PFSK-1 (cell line): ENCODE measurements around the gene AIRE.

Experiments
- FOXP2 ChIP-seq: optimal IDR thresholded peaks from 2 replicates; pipeline ENCODE3; 2011; ENCODE audit warnings: borderline replicate concordance, control low read depth, inconsistent platforms; ENCODE audit not compliant: insufficient read depth; ENCODE audit errors: extremely low read length, extremely low read depth
- POLR2AphosphoS5 ChIP-seq: IDR thresholded peaks from 2 replicates; pipeline ENCODE4 v1.6.1; 2012; ENCODE audit warnings: low read depth, mild to moderate bottlenecking, control low read depth, low read length, moderate library complexity
- REST ChIP-seq, 2 experiments: IDR thresholded peaks; 2 replicates each; pipeline versions ENCODE4 v1.6.1 to v1.8.0; 2011 to 2012; ENCODE audit warnings: low read depth in 2 of 2, low read length in 2 of 2, control low read depth in 1 of 2, inconsistent platforms in 1 of 2, mild to moderate bottlenecking in 1 of 2, moderate library complexity in 1 of 2; ENCODE audit not compliant: insufficient read depth in 1 of 2
- SIN3A ChIP-seq: IDR thresholded peaks from 2 replicates; pipeline ENCODE4 v1.6.1; 2012; ENCODE audit warnings: mild to moderate bottlenecking, low read length, moderate library complexity, borderline replicate concordance; ENCODE audit not compliant: insufficient read depth
- TAF1 ChIP-seq: IDR thresholded peaks from 2 replicates; pipeline ENCODE4 v1.6.1; 2012; ENCODE audit warnings: low read length, control low read depth, borderline replicate concordance; ENCODE audit not compliant: insufficient read depth

The AIRE gene

DNA sequence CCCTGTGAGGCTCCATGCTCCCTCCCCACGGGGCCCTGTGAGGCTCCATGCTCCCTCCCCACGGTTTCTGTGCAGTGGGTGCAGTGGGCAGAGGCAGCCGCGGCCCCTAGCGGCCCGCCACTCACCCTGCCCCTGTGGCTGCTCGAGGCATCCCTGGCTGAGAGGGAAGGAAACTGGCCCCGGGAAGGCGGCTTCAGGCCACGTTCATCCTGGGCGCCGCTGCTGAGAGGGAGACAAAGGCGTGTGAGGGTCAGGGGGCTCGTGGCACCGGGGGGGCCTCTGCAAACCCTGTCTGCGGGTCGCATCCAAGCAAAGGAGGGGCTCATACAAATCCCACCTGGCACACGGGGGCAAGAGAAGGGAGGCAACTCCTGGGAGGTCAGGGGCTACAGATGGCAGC lies 45.0 kb downstream of the AIRE start:
- TF ChIP-seq TAF1 (no peak), SIN3A (no peak), REST (IDR thresholded peaks at IDR 0.05; ENCODE audit: insufficient read depth in 1 of 2, low read depth in 2 of 2, low read length in 2 of 2) (no peak), POLR2AphosphoS5 (no peak), FOXP2 (no peak)

GRCh38 chr21:44331209-44331608 lies 45.5 kb downstream of the AIRE start:
- TF ChIP-seq FOXP2 (no peak), REST (IDR thresholded peaks at IDR 0.05; ENCODE audit: insufficient read depth in 1 of 2, low read depth in 2 of 2, low read length in 2 of 2) (no peak), POLR2AphosphoS5 (no peak), TAF1 (no peak), SIN3A (no peak)

DNA sequence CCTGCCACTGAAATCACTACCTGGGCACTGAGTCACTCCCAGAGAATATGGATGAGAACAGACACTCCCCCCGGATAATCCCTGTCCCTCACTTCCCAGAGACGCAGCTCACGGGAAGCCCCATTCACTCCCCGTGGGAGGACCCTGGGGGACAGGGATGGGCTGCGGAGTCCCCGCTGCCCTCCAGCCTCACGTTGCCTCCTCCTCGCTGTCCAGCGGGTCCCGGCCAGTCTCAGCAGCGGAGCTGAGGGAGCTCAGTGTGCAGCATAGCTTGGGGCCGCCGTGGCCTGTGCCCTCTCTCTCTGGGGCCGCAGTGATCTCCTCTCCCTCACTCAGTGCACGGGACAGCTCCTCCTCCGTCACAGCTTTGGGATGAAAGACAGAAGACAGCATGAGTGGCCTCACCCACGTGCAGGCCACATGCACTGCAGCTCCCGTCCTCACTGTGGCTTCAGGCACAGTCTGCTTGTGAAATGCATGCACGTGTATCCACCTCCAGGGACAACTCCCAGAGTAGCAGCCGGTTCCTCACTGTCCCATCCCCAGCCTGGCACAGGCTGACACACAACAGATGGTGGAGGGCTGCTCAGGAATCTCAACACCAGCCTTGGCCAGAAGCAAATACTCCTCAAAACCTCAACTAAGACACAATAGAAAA lies 46.1 kb downstream of the AIRE start:
- TF ChIP-seq FOXP2 (no peak), SIN3A (no peak), REST (IDR thresholded peaks at IDR 0.05; ENCODE audit: insufficient read depth in 1 of 2, low read depth in 2 of 2, low read length in 2 of 2) (no peak), TAF1 (no peak), POLR2AphosphoS5 (no peak)

GRCh38 chr21:44332383-44332782 lies 46.7 kb downstream of the AIRE start:
- TF ChIP-seq REST (IDR thresholded peaks at IDR 0.05; ENCODE audit: insufficient read depth in 1 of 2, low read depth in 2 of 2, low read length in 2 of 2) (no peak), FOXP2 (no peak), SIN3A (no peak), POLR2AphosphoS5 (no peak), TAF1 (no peak)

DNA sequence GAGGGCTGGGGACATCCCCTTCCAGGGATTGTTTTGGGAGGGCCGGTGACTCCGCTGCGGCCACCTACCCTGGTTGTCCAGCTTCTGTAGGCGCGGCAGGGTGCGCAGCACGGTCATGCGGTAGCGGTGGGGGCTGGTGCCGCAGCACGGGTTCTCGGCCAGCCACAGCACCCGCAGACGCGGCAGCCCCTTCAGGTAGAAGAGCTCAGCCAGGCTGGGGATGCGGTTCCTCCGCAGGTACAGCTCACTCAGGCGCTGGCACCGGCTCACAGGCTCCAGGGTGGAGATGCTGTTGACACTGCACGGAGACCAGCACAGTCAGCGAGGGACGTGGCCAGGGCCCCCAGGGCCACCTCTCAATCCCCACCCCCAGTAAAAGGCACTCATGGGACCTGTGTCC lies 47.3 kb downstream of the AIRE start:
- TF ChIP-seq SIN3A (no peak), TAF1 (no peak), REST (IDR thresholded peaks at IDR 0.05; ENCODE audit: insufficient read depth in 1 of 2, low read depth in 2 of 2, low read length in 2 of 2) (no peak), FOXP2 (no peak), POLR2AphosphoS5 (no peak)
